GM19463 (cell line): ENCODE data around the gene MLYCD.

Experiments
- ATAC-seq: cut with Tn5 transposase; IDR thresholded peaks from one replicate; pipeline ENCODE4 v1.9.1; 2021; ENCODE audit warnings: mild to moderate bottlenecking, moderate library complexity; ENCODE audit not compliant: unreplicated experiment

The MLYCD gene

DNA sequence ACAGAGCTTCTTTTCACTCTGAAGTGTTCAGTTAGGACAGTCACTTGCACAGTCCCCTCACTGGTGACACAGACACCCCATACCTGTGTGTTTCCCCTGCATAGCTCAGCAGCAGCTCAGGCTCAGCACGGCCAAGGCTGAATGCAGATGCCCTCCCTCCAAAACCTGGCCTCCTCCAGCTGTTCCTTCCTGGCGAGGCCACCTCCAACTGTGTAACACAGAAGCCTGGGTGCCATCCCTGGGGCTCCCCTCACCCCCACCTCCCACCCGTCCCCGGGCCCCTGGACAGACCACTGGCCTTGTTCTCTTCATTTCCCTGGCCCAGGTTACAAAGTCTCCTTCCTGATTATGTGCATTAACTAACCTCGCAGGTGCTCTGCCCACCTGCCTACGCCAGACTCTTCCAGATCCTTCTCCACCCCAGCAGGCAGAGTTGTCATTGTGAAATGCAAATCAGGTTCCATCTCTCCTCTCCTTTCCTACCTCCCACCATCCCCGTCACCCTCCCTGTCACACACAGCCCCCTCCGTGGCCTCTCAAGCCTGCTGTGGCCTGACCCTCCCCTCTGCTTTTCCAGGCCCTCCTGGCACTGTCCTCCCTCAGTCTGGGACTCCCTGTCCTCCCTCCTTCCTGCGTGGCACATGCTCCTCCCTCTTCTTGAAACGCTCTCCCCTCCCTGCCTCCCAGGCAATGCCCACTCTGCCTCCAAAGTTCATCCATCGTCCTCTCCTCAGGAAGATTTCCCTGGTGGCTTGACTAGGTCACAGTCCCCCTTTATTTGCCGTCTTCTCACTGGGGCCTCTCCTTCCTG, 26.4 kb downstream of the MLYCD start:
- no peak for ATAC-seq

DNA sequence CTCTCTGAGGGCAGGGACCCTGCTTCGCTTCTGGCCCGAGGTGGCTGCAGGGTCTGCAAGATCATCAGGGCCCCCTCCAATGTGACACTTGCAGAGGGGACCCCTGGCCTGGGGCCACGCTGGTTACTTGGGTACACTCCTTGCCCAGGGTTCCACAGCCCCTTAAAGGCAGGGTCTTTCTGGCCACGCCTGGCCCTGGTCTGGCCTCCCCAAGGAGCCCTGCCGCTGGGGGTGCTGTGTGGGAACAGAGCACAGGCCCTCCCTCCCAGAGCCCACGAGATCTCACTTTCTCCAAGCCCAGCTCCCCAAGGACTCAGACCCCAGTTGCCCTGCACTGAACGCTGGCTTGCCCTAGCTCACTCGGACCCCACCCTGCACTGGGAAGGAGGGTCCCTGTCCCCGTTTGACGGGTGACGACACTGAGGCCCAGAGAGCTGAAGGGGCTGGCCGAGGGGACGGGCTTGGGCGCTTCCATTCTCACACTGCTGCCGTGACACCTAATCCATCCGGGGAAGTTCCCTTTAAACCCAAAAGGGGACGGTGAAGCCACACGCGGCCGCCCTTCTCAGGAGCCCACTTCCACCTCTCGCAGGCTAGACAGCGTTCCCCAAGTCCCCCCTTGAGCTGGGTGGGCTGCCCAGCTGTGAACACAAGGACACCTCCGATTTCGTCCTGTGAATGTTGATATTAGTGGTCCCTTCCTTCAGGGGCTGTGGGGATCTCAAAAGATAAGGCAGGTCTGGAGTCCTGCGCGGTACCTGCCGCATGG, 27.2 kb downstream of the MLYCD start:
- no peak for ATAC-seq

GRCh38 chr16:83926726-83927397, 27.9 kb downstream of the MLYCD start:
- peak; percentile 57 for ATAC-seq

DNA sequence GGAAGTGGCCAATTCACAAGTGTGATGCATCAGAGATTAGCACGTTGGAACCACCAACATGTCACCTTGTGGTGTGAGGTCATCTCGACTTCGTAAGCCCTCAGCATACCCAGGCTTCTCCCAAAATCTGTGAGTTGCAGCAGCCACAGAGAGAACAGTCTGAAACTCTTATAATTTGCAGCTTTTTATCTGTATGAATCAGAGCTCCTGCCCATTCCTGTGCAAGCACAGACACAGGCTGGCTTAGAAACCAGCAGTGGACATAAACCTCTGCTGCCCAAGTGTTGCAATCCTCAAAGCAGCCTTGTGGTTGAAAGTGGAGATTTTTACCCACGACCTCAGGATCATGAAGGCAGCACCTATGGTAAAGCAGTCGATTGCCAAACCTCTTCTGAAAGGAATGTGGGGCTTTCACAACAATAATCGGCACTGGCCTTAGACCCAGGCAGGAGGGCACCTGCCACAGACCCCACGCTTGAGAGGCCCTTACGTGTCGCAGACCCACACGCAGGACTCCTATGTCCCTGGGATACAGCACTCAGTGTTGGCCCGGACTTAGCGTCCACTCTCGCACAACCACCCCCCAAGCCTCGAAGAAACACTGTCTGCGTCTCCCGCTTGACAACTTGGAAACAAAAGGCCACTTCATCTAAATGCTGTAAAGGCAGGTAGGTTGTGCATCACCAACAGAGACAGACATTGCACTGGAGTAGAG, 29.6 kb downstream of the MLYCD start:
- ATAC-seq: no peak

- no peak for ATAC-seq
Observed at GRCh38 chr16:83929811-83930555, 31.1 kb downstream of the MLYCD start.

DNA sequence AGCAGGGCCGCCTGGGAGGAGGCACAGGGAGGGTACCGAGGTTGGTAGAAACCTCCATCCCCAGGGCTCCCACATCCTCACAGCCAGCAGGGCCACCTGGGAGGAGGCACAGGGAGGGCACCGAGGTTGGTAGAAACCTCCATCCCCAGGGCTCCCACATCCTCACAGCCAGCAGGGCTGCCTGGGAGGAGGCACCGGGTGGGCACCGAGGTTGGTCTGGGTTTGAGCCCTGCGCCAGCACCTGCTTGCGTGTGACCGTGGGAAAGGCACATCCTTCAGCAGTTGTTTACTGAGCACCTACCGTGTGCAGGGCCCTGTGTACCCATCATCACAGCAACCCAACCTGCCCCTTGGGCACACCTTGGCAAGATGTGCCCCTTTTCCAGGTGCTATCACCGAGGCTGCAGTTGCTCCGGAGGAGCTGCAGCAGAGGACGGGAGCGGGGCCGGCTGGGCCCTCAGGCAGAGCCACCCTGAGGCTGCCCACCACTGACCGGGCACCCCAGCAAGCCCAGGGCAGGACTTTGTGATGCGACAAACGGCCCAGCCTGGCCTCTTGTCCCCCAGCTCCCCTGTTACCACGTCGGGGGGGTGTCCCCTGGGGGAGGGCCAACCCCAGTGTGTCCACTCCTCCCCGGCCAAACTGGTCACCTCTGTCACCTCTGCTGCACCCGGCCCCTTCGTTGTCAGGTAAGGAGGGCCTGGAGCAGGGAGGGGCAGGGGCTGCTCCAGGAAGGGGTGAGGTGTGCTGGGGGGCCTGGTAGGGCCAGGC, 32.0 kb downstream of the MLYCD start:
- no peak for ATAC-seq

DNA sequence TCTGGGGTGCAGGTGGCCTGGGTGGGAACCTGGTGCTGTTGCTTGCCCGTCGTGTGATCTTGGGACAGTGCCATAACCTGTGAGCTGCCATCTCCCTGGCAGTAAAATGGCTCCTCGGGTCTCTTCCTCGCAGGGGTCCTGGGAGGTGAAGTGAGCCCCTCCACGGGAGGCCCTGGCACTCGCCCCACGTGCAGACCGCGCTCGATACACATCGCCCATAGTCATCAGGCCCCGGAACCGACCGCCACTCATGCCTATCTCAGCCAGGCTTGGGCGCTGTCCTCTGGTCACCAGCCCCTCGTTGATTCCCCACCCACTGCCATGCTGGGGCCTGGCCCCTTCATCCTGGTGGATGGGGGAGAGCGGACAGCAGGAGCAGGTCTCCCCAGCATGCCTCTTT, 32.6 kb downstream of the MLYCD start:
- ATAC-seq: no peak

DNA sequence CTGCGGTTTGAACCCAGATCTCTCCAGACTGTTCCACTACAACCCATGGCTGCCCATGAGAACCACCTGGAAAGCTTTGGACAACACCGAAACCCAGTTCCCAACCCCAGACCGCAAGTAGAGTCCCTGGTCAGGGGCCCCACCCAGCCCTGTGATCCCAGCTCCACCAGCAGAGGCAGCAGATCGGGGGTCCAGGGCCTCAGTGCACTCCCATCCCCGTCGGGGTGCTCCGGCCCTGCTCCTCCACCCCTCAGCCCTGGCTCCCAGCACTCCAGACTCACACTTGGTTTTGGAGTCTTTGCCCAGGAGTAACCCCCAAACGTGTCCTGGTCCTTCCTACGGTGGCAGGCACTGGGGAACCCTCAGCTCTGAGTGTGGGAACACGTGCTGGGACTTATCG, 33.4 kb downstream of the MLYCD start:
- ATAC-seq: no peak

GRCh38 chr16:83932955-83933673, 34.2 kb downstream of the MLYCD start:
- no peak for ATAC-seq

GRCh38 chr16:83933885-83934683, 35.2 kb downstream of the MLYCD start:
- no peak for ATAC-seq

GRCh38 chr16:83934684-83934977, 35.7 kb downstream of the MLYCD start:
- ATAC-seq: no peak

DNA sequence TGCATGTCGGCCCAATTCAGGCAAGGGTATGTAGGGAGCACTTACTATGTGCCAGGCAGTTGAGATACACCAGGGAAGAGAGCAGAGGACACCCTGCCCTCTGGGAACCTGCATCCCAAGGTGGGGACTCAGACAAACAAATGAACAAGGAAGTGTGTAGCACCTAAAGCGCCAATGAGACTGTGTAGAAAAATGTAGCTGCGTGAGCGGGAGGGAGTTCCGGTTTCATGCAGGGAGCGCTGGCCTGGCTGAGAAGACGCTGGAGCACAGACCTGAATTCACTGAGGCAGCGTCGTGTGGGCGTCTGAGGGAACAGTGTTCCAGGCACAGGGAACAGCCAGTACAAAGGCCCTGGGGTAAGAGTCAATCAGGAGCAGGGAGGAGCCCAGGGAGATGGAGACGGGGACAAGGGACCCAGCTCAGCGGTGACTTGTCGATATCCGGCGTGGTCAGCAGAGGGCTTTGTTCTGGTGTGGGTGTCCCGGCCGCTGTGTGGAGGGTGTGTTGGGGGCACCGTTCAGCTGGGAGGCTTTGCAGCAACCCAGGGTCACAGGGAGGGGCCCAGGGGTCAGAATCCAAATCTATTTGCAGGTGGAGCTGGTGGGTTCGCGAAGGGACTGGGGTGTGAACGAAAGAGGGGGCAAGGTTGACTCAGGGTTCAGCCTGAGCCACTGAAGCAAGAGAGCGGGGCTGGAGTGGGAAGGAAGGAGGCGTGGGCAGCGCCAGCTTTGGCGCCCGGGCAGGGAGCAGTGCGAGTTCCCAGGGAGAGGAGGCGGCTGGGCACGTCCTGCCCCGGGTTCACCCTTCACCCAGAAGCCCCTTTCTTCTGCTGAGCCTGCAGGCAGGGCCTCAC, 36.3 kb downstream of the MLYCD start:
- ATAC-seq: no peak

GRCh38 chr16:83935858-83936255, 36.9 kb downstream of the MLYCD start:
- no peak for ATAC-seq

DNA sequence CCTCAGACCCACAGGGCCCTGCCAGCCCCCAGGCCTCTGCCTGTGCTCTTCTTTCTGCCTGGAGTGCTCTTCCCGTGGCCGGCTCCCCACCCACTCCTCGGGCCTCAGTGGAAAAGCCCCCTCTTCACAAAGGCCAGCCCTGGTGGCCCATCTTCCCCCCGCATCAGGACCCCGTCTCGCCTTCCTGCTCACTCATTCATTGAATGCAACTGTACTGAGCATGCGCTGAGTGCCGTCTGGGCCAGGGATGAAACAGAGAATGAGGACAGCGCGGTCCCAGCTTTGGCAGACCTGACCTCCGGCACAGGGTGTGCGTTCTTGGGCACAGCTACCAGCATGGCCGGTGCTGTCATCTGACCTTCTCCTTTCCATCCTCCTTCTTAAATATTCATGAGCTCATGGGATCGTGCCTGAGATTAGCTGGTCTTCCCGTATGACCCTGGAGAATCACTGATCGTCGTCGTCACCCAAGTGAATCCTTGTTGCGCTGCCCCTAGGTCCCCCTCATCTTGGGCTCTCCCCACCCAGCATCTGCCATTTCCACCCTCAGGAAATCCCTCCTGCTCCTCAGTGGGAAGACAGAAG, 37.8 kb downstream of the MLYCD start:
- no peak for ATAC-seq

GRCh38 chr16:83937267-83937666, 38.4 kb downstream of the MLYCD start:
- no peak for ATAC-seq

DNA sequence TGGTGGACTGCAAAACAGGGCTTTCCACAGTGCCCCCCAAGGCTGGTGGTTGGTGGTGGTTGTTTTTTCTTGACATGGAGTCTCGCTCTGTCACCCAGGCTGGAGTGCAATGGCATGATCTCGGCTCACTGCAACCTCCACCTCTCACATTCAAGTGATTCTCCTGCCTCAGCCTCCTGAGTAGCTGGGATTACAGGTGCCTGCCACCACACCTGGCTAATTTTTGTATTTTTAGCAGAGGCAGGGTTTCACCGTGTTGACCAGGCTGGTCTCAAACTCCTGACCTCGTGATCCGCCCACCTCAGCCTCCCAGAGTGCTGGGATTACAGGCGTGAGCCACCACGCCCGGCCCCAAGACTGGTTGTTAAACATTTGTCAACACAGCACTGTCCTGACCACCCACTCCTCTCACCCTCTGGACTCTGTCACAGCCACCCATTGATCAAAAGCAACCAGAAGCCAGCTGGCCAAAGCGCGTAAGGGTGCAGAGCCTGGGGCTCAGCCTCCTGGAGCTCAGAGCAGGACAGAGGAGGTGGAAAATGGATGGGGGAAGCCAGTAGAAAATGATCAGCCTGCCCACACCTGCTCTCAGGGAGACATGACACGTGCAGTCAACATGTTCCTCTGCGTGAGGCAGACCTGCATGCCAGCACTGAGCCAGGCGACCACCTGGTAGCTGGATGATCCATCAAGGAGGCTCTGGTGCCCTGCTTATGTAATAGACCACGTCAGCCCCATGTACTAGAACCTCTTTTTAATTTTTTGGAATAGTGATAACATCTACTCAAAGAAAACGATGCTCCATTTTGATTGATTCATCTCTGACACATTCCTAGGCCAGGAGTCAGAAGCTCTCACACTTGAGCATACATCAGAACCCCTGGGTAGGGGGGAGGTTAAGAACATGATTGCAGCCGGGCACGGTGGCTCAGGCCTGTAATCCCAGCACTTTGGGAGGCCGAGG, 39.3 kb downstream of the MLYCD start:
- no peak for ATAC-seq
